ENCODE measurements around the gene TBCD. TPM values are rescaled to one million over a fixed set of nuclear protein-coding genes. Genes with fewer than 3 reads are reported as not detected.

TBCD gene
- total RNA-seq, 1 donor from 2014 or later: 84.8 TPM

DNA sequence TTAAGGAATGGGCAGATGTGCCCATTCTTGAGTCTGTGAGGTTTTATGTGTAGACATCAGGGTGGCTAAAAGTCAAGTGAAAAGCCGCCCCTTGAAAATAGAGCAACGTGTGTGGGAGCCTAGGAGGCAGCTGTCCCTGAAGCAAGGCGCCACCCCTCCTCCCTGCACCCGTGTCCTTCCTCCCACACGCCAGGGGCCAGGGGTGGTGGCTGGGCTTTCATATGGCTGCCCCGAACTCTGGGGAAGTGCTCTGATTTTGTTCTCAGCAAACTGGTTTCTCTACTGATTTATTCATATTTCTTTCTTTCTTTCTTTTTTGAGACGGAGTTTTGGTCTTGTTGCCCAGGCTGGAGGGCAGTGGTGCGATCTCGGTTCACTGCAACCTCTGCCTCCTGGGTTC is 83.3 kb downstream of the TBCD start:
- intact Hi-C loops (cut with DNase I): no loop called here
- Histone ChIP-seq H3K4me3 (no peak overlapping the region), H3K9me3 (no peaks in the 10 kb centered on the region), H3K36me3 (peaks cover 31% of the 10 kb centered on the region), H3K27me3 (ENCODE audit: low read depth) (no peaks in the 10 kb centered on the region), H3K4me1 (peaks cover 20% of the 10 kb centered on the region), H3K27ac (no peak overlapping the region)
- ATAC-seq (no peak), DNase-seq (peak; percentile 47)
- TF ChIP-seq, protein P1, sequence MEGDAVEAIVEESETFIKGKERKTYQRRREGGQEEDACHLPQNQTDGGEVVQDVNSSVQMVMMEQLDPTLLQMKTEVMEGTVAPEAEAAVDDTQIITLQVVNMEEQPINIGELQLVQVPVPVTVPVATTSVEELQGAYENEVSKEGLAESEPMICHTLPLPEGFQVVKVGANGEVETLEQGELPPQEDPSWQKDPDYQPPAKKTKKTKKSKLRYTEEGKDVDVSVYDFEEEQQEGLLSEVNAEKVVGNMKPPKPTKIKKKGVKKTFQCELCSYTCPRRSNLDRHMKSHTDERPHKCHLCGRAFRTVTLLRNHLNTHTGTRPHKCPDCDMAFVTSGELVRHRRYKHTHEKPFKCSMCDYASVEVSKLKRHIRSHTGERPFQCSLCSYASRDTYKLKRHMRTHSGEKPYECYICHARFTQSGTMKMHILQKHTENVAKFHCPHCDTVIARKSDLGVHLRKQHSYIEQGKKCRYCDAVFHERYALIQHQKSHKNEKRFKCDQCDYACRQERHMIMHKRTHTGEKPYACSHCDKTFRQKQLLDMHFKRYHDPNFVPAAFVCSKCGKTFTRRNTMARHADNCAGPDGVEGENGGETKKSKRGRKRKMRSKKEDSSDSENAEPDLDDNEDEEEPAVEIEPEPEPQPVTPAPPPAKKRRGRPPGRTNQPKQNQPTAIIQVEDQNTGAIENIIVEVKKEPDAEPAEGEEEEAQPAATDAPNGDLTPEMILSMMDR (IDR thresholded peaks at IDR 0.05): no peak

DNA sequence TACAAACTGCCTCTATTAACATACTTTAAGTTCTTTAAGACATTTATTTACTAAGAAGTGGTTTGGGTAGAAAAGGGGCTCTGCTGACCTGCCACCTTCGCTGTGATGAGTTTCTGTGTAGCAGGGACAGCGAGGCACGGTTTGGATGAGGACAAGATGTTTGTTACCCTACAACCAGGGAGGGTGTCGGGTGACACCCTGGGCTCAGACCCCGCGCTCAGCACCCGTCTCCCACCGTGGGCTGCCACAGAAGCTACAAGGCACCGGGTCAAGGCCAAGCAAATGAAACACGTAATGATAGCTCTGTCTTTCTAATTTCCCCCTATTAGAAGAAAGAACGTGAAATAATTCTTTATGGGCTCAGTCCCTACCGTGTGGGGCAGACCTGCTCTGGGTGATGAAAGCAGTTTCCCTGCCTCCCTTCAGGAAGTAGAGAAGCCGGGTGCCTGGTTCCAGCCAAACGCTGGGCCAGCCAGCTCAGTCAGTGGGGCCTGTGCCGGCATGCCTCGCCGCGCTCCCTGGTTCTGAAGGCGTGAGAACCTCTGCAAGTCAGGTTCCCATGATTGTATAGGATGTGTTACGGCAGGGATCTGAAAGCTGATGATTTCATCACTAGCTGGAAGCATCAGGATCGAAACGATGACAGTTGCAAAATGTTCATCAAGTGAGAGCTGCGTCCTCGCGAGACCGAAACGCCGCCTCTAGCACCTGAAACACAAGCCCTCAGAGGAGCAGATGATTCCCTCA is 84.1 kb downstream of the TBCD start:
- Histone ChIP-seq H3K36me3 (peaks cover 23% of the 10 kb centered on the region), H3K4me3 (no peak overlapping the region), H3K9me3 (no peaks in the 10 kb centered on the region), H3K27me3 (ENCODE audit: low read depth) (no peaks in the 10 kb centered on the region), H3K27ac (no peak overlapping the region), H3K4me1 (peaks cover 20% of the 10 kb centered on the region)
- ATAC-seq: no peak
- intact Hi-C loops (cut with DNase I): no loop called here
- TF ChIP-seq, protein P1 (IDR thresholded peaks at IDR 0.05): no peak
- peak; percentile 53 for DNase-seq

DNA sequence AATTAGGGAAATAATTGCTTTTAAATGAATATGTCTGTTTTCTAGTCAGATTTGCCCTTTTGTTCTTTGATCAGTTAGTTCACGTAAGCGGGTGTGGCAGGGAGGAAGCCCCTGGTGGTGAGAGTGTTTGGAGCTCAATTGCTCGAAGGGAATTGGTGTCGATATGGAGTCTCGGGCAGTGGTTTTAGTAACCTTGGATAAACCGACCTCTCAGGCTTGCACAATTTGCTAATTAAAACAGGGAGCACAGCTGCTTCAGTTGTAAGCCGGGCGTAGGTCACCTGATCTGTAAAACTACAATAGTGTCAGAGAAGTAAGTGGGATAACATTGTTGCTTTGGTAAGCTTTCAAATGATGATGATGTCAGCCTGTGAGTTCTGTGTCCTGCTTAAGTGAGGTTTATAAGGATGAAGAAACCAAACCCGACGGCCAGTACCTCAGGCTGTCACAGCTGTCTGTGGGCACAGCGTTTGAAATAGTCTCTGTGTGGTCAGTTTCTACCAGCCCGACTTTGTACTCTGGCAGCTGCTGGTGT is 85.0 kb downstream of the TBCD start:
- peak; percentile 23 for DNase-seq
- no peak overlapping the region for H3K4me3 ChIP-seq

DNA sequence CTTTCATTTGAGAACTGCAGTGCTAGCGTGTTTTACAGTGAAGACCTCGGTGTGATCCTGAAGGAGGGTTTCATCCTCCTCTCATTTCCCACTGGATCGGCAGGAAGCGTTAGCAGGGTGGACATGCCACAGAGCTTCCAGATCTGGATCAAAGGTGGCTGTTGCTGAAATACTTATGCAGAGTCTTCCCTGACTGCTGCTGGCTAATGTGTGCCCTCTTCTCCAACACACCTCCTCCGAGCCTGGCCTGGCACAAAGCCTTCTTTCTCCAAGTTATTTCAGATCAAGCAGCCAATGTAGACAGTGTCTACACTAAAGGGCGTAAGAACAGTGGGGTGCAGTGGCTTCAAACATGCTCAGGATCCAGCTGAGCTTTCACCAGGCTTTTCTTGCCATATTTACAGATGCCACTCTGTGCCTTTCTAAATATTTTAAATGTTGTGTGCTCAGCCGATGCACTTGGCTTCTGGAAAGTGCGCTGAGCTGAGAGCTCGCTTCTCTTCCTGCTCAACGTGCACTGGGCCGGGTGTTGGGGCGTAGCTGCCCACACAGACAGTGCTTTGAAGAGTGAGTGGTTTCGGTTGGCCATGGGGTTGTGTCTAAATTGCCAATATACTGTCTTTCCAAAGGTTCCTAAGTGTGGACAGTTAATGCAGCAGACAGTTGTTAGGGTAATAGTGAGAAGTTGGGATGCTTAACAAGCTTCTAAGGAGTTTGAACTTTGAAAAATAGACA is 85.9 kb downstream of the TBCD start:
- H3K27me3 ChIP-seq (ENCODE audit: low read depth): no peaks in the 10 kb centered on the region
- peaks cover 13% of the 10 kb centered on the region for H3K36me3 ChIP-seq
- peak overlapping the region; percentile 42 for H3K4me3 ChIP-seq
- peaks cover 20% of the 10 kb centered on the region for H3K4me1 ChIP-seq
- DNase-seq (no peak), ATAC-seq (peak; percentile 55 to 57)
- TF ChIP-seq, protein P1 (IDR thresholded peaks at IDR 0.05): no peak
- intact Hi-C loops (cut with DNase I): no loop called here
- no peaks in the 10 kb centered on the region for H3K9me3 ChIP-seq
- H3K27ac ChIP-seq: peak overlapping the region; percentile 85

More for the DNA sequence above, 85.0 kb downstream of the TBCD start:
- Histone ChIP-seq H3K36me3 (peaks cover 20% of the 10 kb centered on the region), H3K4me1 (peaks cover 20% of the 10 kb centered on the region), H3K27me3 (ENCODE audit: low read depth) (no peaks in the 10 kb centered on the region), H3K27ac (peak overlapping the region; percentile 85), H3K9me3 (no peaks in the 10 kb centered on the region)
- ATAC-seq: no peak
- intact Hi-C loops (cut with DNase I): no loop called here
- TF ChIP-seq, protein P1 (IDR thresholded peaks at IDR 0.05): no peak

DNA sequence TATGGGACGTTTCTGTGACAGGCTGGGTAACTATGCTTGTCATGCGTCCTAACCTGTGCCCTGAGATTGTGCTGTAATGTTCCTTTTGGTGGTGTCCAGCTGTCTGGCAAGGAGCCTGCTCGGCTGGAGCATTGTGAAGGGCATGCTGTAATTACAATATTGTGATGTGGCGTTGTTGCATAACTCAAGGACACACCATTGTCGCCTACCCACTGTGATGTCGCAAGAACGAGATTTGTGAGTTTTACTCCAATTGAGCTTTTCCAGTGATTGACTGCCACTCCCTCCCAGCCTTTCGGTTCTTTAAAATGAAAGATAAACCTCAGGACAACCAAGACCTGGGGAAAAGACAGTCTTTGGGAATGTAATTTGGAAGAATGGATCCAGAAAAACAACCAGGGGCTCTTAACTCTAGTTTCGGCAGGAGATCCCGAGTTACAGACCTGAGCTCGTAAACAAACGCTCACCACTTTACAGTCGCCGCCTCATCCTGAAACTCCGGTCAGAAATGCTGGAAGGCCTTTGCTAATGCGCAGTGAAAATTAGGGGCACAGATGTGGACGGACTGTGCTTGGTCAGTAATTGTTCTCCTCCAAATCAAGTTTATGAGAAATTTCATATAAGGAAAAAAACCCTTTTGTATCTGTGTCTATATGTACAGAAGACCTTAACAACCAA is 86.7 kb downstream of the TBCD start:
- peak overlapping the region; percentile 85 for H3K27ac ChIP-seq
- no peaks in the 10 kb centered on the region for H3K9me3 ChIP-seq
- DNase-seq: peak; percentile 90
- H3K4me1 ChIP-seq: peaks cover 20% of the 10 kb centered on the region
- peaks cover 7% of the 10 kb centered on the region for H3K36me3 ChIP-seq
- no peaks in the 10 kb centered on the region for H3K27me3 ChIP-seq (ENCODE audit: low read depth)
- TF ChIP-seq, protein P1 (IDR thresholded peaks at IDR 0.05): no peak
- peak; percentile 89 to 90 for ATAC-seq
- peak overlapping the region; percentile 42 for H3K4me3 ChIP-seq
- intact Hi-C loops (cut with DNase I): no loop called here

Measured in lower lobe of right lung (tissue), 2 donors.